Activated naive CD4-positive, alpha-beta T cell treated with anti-CD3 and anti-CD28 coated beads, Interleukin-2, amount 10 ng/mL, durations not matched to agents 7 days and 5 days (primary cell): Measurements from ENCODE around the gene WNT6.

Experiments
- CTCF ChIA-PET: fragments of 350-600 bp; sonication (Branson Sonifier 250); formaldehyde crosslinking; loops from one replicate; lab custom pipeline; 2021; ENCODE audit warnings: antibody characterized with exemption; lab: Charles Lee
- DNase-seq: peaks from one replicate; pipeline ENCODE4 v3.0.0-alpha.2; 2020
- H3K27ac Mint-ChIP-seq: one replicate; pipeline ENCODE4 v1.8.0; 2021; ENCODE audit warnings: mild to moderate bottlenecking, moderate library complexity, mixed read lengths
- H3K27me3 Mint-ChIP-seq: one replicate; pipeline ENCODE4 v1.8.0; 2021; ENCODE audit warnings: mild to moderate bottlenecking, mixed read lengths
- H3K36me3 Mint-ChIP-seq: one replicate; pipeline ENCODE4 v1.8.0; 2021; ENCODE audit warnings: mixed read lengths
- H3K4me1 Mint-ChIP-seq: one replicate; pipeline ENCODE4 v1.8.0; 2021; ENCODE audit warnings: mixed read lengths
- H3K4me3 Mint-ChIP-seq: one replicate; pipeline ENCODE4 v1.8.0; 2021; ENCODE audit warnings: mild to moderate bottlenecking, moderate library complexity, mixed read lengths
- H3K9me3 Mint-ChIP-seq: one replicate; pipeline ENCODE4 v1.8.0; 2021; ENCODE audit warnings: mixed read lengths

WNT6 gene

GRCh38 chr2:218902427-218902826 lies 42.8 kb downstream of the WNT6 start:
- DNase-seq = no peak
- H3K27me3 Mint-ChIP-seq = peaks cover 86% of the 10 kb centered on the region
- H3K36me3 Mint-ChIP-seq = no peaks in the 10 kb centered on the region
- peaks cover 12% of the 10 kb centered on the region for H3K4me1 Mint-ChIP-seq
- no peak overlapping the region for H3K4me3 Mint-ChIP-seq
- no peak overlapping the region for H3K27ac Mint-ChIP-seq
- no peaks in the 10 kb centered on the region for H3K9me3 Mint-ChIP-seq
- CTCF ChIA-PET = interaction anchor here (10.4 kb wide), 1 partner anchor 24 kb away, joined by 443 read pairs; the partner anchor contains the start of gene WNT10A

- no peaks in the 10 kb centered on the region for H3K9me3 Mint-ChIP-seq
Measured at GRCh38 chr2:218904176-218904575, 44.6 kb downstream of the WNT6 start.

GRCh38 chr2:218908721-218909619 lies 49.4 kb downstream of the WNT6 start:
- Mint-ChIP-seq H3K36me3 (no peaks in the 10 kb centered on the region), H3K27ac (peak overlapping the region; percentile 61), H3K4me1 (peaks cover 16% of the 10 kb centered on the region), H3K4me3 (peak overlapping the region; percentile 78), H3K27me3 (peaks cover 58% of the 10 kb centered on the region), H3K9me3 (no peaks in the 10 kb centered on the region)
- peak; percentile 90 for DNase-seq
- CTCF ChIA-PET = interaction anchor here (1.5 to 6.5 kb wide), 4 partner anchors 11 to 34 kb away, joined by 3 to 36 read pairs (median 6); no protein-coding TSS in a partner anchor

More at GRCh38 chr2:218904176-218904575, 44.6 kb downstream of the WNT6 start:
- H3K27me3 Mint-ChIP-seq = peaks cover 85% of the 10 kb centered on the region
- no peaks in the 10 kb centered on the region for H3K36me3 Mint-ChIP-seq
- peaks cover 8% of the 10 kb centered on the region for H3K4me1 Mint-ChIP-seq
- CTCF ChIA-PET = interaction anchor here (10.4 kb wide), 1 partner anchor 26 kb away, joined by 443 read pairs; the partner anchor contains the start of gene WNT10A
- no peak overlapping the region for H3K27ac Mint-ChIP-seq
- no peak for DNase-seq
- H3K4me3 Mint-ChIP-seq = no peak overlapping the region

- Mint-ChIP-seq H3K27me3 (peaks cover 58% of the 10 kb centered on the region), H3K9me3 (no peaks in the 10 kb centered on the region), H3K36me3 (no peaks in the 10 kb centered on the region), H3K4me1 (peaks cover 16% of the 10 kb centered on the region), H3K27ac (no peak overlapping the region), H3K4me3 (no peak overlapping the region)
- CTCF ChIA-PET = interaction anchor here (1.5 to 6.5 kb wide), 3 partner anchors 12 to 31 kb away, joined by 4 to 36 read pairs (median 9); no protein-coding TSS in a partner anchor
- no peak for DNase-seq
Measured at GRCh38 chr2:218910741-218911140, 51.1 kb downstream of the WNT6 start.

- Mint-ChIP-seq H3K27me3 (peaks cover 31% of the 10 kb centered on the region), H3K27ac (no peak overlapping the region), H3K9me3 (peaks cover 12% of the 10 kb centered on the region), H3K36me3 (peaks cover 2% of the 10 kb centered on the region), H3K4me1 (no peaks in the 10 kb centered on the region), H3K4me3 (no peak overlapping the region)
- CTCF ChIA-PET = no interaction called here
- DNase-seq = no peak
Measured at GRCh38 chr2:218920504-218920903, 60.9 kb downstream of the WNT6 start.
